GM18873 (cell line): ENCODE measurements around the gene KRT35.
"Not testable (repeated sequence)": the region's sequence is repeated elsewhere in the genome, so short reads cannot be mapped to it uniquely, and the experiment has no call there.

Source experiments
- ATAC-seq: cut with Tn5 transposase; IDR thresholded peaks from one replicate; pipeline ENCODE4 v1.9.1; 2021; ENCODE audit warnings: mild to moderate bottlenecking, moderate library complexity, moderate number of reproducible peaks; ENCODE audit not compliant: unreplicated experiment, low FRiP score

The KRT35 gene

DNA sequence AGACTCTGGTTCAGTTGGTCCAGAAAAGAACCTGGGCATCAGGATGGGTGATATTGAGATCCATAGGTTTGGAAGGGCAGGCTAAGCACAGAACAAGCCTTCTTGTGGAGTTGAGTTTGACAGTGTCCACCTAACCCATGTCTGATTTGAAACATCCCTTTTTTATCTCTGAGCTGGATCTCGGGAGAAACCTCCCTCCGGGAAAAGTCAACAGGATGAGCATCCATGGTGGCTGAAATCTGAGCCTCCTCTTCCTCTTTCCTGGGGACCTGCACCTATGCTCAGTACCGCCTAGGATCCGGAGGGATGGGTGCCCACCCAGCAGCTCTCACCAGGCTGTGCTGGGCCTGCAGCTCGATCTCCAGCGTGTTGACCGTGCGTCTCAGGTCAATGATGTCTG lies 17.2 kb downstream of the KRT35 start:
- no peak for ATAC-seq

DNA sequence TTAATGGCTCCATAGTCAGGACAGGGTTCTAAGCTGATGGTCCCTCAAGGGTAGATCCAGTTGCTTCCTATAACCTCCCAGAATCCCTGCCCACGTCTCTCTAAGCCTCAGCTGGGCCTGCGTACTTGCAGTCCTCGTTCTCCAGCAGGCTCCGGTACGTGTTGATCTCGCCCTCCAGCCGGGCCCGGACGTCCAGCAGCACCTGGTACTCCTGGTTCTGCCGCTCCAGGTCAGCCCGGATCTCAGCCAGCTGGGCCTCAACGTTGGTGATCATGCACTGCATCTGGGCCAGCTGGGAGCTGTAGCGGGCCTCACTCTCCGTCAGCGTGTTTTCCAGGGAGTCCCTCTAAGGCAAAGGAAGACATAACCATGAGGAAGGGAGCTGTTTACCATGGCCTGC lies 18.2 kb downstream of the KRT35 start:
- no peak for ATAC-seq

DNA sequence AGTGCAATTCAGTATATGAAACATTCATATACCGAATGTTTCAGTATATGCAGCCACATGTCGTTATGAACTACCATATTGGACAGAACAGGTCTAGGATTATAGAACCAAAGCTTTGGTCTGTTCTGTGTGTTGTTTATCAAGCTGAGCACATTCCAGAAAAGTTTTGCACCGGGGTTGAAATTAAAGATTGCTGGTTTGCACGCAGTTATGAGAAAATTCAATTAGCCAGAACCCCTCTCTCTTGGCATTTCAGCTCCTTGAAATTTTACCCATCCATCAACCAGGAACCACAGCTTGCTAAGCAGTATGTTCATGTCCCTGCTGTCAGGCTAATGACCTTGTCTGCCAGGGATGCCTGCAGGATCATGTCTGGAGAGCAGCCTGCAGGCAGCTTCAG lies 23.3 kb downstream of the KRT35 start:
- ATAC-seq: no peak

DNA sequence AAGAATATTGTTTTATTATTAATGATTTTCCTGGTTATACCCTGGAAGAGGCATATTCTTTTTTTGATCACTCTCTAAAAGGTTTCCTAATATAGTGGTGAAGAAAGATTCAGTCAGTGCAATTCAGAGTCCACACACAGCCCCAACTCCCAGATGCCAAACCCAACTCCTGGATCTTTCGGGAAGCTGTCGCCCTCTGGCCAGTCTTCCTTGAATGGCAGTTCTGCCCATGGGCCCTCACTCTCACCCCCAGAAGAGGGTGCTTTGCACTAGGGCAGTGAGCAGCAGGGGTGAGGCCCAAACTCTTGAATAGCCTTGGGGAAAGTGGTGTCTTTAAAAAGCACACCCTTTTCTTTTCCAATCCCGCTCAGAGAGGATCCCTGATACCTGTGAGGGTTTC lies 24.7 kb downstream of the KRT35 start:
- no peak for ATAC-seq

DNA sequence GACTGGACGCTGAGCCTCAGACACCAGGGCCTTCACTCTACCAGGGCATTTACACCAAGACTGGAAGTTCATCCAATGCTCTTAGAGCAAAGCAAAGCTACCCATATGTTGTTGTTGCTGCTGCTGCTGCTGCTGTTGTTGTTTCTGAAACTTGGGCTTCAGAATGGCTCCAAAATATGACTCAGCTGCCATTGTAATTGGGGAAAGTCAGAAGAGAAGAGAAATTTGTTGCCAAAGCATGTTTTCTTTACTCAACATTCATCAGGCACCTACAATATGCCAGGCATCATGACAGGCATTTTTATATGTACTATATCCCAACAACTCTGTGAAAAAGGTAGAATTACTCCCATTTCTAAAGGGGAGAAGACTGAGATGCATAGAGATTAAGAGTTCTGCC lies 25.7 kb downstream of the KRT35 start:
- ATAC-seq: no peak

DNA sequence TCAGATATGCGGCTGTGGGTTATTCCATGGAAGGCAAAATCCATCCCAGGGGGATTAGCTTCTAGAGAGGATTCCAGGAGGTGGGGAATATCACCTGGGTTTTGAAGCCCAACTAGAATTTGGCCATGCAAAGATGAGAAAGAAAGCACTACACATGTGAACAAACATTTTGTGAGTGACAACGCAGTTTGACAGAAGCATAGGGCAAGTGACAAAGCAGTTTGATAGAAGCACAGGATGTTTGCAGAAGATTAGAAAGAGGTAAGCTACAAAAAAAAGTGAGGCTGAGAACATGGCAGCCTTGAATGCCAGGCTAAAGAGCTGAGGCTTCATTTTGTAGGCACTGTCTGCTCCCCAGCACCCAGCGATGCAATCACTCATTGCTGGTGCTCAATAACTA lies 27.9 kb downstream of the KRT35 start:
- ATAC-seq: no peak

DNA sequence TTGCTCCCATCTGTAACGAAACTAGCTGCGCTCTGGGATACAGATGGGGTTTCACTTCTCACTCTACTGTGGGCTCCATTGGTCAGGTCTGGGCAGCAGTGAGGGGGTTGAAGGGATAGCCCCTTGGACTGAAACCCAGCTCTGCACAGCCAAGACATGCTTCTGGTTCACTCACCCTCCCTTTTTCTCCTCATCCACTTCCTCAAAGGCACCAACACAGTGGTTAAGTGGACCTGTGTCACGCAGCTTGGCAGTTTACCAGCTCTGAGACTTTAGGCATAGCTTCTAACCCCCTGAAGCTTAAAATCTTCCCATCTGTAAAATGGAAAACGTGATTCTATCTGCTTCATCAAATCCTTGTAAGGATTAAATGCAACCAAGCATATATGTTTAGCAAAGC lies 28.7 kb downstream of the KRT35 start:
- no peak for ATAC-seq

DNA sequence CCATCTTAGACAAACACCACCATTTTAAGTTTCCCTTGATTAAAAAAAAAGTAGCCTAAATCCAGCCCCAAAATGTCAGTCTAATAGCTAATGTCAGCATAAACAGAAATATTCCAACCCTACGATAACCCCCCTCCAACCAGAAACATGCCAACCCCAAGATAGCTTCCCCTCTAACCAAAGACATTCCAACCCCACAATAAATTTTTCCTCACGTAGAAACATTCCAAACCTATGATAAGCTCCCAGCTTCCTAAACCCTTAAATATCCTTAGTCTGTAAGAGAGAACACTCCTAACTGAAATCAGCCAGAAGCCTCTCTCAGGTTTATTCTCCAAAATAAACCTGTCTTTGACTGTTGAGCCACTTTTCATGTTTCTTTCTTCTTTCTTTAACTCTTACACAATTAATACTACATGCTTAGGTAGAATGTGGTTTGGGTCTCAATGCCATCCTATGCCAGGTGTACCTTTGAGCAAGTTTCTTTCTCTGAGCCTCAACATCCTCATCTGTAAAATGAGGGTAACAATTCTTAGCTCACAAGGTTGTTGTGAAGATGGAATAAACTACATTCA lies 29.7 kb downstream of the KRT35 start:
- ATAC-seq: no peak

DNA sequence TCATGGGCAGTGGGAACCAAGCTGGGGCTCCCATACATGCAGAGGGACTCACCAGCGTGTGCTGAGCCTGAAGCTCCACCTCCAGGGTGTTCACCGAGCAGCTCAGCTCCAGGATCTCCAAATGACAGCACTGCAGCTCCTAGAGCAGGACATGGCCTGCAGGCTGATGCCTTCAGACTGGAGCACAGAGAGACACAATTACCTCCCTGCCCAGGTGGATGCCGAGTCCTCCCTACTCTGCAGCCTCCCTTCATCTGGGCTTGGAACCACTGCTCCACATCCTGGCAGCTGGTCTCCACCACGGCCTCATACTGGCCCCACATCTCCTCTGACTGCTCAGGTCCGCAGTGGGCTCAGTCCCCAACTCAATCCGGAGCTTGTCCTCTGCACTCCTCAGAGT lies 31.9 kb downstream of the KRT35 start:
- no peak for ATAC-seq

DNA sequence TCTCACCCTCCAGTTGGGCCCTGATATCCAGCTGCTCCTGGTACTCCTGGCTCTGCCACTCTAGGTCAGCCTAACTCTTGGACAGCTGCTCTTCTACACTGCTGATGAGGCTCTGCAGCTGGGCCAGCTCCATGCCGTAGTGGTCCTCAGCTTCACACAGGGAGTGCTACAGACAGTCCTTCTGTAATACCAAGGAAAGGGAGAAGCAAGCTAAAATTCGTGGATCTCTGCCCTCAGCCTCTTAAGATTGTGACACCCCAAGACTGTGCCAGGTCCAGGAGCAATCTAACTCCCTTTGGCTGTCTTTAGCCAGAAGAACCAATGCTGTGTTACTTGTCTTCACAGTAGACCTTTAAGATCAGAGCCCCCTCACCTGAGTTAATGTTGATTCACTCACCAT lies 32.4 kb downstream of the KRT35 start:
- ATAC-seq: no peak

DNA sequence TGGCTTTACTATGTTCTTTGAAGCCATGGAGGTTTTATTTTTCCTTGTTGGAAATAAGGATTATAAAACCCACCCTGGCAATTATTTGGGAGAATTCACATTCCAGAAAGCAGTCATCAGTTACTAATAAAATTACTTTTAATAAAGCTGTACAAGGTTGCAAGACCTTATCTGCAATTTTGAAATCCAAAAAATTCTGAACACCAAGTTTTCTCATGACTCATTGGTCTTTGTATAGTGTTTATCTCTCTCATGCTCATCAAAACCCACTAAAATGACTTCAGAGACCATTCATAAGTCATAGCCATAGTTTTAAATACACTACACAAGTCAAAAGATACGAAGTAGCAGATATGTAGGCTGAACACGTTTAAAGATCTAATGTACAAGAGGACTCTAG lies 34.1 kb downstream of the KRT35 start:
- ATAC-seq: no peak

DNA sequence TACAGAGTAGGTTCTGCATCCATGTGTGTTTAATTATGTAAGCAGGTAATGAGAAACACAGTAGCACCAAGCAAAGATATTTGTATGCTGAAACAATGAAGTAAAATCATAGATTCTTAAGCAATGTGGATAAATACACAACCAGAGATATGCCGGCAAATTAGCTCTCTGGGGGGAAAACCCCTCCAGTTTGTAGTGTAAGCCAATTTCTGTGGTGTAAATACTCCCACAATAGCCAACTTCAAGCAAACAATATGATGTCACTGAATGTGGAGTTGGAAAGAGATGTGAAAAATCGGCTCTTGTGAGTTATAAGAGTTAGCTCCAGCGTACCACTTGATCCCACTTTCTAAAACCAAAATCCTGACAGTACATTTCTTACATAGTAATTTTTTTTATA lies 36.3 kb downstream of the KRT35 start:
- no peak for ATAC-seq

DNA sequence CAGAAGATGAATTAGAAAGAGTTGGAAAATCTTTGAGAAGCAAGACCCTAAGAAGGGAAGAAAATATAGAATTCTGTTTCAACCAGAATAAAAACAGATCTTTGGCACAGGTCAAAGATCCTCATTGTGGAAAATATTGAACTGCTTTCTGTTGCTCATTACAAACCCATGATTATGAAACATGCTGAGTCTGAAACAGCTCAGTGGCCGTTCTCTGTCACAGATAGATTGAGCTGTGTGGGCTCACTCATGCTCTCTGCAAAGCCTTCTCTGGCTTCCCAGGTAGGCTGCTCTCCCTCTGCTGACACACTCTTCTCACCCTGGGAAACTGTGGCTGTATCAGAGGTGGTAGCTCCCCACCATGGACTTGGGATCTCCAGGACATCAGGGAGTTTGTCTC lies 36.8 kb downstream of the KRT35 start:
- no peak for ATAC-seq

DNA sequence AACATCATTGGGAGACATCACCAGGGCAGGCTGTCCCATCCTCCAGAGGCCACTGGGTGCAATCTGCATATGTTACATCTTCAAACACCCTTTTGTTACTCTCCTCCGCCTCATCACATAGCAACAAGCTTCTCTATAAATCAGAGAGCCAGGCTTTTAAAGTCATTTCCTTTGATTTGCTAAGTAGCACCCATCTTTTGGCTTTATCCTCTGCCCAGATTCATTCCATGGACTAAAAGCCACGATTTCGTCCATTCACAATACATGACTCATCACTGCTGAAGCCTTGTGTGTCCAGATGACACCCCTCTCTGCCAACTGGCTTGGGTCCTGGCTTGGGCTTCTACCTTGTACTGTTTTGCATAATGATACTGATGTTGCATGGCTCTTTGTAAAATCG lies 38.2 kb downstream of the KRT35 start:
- no peak for ATAC-seq

DNA sequence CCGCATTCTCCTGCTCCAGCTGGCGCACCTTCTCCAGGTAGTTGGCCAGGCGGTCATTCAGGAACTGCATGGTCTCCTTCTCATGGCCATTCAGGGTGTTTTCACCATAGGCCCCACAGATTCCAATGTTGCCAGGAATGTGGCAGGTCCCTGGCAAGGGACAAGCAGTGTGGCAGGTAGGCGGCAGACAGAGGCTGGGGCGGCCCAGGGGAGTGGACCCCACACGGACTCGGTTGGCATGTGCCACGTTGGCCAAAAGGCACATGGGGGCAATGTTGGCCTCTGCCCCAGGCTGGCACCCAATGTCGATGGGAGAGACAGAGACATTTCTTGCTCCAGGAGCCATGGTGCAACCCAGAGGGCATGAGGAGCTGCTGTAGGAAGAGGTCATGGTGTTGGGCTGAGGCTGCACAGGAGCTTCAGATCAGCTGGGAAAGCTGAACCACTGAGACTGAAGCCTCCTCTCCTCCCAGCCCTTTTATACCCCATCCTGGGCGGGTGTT lies 40.4 kb downstream of the KRT35 start, which contains the start of gene KRT38:
Gene KRT38 (minus strand): TSS at position 453 of the 503 bp plus-strand sequence. CDS start 62 bp downstream, at position 391.
- ATAC-seq: no peak

DNA sequence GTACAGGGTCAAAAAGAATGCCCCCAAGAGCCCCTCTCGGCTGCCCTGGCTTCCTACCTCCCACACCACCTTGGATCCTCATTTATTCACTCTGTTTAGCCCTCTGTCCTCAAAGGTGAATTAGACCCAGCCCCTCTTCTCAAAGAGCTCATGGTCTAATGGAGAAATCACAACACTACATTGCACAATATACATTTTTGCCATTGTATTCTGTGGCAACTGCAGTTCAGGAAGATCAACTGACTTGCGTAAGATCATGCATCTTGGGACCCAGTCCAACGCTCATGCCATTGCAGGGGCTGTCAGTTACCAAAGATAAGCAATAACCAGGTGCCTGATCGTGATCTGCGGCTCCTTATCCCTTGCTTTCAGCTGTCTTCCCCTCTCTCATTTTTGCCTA lies 41.6 kb downstream of the KRT35 start:
- no peak for ATAC-seq

DNA sequence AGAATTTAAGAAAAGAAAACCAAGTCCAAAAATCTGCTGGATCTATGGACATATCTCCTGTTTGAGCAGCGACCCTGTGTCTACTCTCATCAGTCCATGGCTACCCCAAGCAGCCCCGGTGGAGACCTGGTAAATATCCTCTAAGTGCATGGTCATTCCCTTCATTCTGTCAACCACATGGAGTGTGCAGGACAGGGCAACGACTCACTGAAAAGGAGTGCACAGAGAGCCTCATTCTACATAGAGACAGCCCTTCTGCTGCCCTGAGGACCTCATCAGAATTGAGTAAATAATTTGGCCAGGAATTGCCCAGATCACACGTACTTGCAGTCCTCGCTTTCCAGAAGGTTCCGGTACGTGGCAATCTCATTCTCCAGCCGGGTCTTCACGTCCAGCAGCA lies 43.2 kb downstream of the KRT35 start:
- no peak for ATAC-seq

DNA sequence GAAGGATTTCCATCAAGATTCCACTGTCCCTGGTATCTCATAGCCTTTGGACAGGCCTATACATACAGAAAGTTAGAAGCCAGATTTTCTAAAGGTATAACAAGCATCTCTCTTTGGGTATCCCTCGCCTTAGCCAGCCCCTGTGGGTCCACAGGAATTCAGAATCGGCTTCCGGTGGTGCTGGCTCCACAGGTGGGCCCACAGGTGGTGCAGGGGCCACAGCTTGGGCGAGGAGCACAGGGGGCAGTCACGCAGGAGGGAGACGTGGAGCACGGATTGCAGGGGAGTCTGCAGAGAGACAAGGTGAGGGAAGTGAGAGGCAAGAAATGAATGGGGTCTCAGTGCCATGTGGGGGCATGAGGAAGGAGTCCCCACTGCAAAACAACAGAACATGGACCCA lies 43.7 kb downstream of the KRT35 start:
- ATAC-seq: no peak

DNA sequence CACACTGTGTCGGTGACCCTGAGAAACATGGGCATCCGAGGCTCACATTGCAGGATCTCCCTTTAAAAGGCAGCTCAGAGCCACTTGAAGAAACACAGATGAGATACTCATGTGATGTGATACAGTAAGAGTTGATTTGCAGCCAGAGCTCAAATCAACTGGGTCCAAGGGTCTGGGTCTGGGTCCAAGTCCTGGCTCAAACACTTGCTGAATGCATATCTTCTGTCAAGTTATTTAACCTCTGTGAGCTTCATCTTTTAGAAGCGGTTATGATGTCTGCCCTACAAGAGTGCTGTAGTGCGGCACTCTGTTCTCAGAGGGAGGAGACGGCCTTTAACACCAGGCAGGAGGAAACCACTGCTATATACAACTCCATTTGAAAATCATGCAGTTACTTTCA lies 46.5 kb downstream of the KRT35 start:
- ATAC-seq: no peak

DNA sequence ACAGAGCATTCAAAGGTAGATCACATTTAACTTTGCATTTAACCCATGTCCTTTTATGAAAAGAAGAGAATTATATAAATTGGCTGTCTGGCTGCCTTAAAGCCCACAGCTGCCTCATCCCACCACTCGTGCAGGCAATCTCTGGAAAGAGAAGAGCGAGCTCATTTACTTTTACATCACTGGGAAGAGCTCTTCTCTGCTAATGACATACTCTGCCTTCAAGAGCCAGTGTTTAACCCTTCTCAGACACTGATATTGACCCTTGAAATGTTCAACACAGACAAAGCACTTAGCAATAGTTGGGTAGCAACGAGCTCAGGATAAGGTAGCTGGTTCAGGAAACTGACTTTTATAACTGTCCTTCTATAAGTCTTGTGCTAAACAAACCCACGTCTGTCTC lies 46.9 kb downstream of the KRT35 start:
- no peak for ATAC-seq

DNA sequence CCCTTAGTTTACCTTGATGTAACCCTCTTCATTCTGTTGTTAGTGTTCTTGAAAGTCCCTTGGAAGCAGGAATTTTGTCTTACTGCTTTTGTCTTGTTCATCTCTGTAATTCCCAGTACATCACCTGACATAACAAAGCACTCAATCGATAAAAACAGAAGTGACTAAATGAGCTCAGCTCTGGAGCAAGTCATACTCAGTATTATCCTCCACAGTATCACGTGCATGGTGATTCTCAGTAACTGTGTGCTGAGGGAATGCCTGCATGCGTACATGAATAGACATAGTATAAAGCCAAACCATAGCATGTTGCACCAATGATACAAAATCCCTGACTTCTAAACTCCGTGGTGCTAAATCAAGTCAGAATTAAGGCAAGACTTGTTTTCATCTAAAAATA lies 47.4 kb downstream of the KRT35 start:
- no peak for ATAC-seq

DNA sequence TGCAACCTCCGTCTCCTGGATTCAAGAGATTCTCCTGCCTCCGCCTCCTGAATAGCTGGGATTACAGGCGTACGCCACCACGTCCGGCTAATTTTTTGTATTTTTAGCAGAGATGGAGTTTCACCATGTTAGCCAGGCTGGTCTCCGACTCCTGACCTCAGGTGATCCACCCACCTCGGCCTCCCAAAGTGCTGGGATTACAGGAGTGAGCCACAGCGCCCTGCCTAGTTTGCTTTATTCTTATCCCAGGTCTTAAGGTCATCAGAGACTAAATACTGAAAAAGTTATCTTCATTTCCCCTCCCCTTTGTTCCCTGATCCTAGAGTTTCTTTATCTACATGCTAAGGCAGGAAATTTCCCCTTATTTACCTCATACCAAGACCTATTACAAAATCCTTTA lies 50.6 kb downstream of the KRT35 start:
- ATAC-seq: not testable (repeated sequence)

DNA sequence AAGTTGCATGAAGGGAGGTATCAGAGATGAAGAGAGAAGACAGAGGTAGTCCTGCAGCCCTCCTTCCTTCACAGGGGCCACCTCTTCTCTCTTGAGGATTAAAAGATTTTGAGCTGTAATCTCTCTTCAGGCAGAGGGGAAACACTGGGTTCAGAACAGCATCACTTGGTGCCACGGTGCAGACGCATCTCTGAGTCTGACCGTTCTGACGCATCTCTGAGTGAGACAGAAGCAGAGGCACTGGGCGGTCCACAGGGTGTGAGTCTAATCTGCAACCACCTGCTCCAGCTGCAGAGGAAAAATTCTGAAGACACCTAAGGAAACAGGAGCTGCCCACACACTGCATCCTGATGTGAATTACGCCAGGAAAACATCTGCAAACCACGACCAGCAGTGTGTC lies 51.3 kb downstream of the KRT35 start:
- ATAC-seq: no peak
